ES-I3 (cell line): ENCODE data around the gene PDE1A.
"Not testable (repeated sequence)": the region's sequence is repeated elsewhere in the genome, so short reads cannot be mapped to it uniquely, and the experiment has no call there.

Experiments
- H3K36me3 ChIP-seq: 2 replicates; pipeline ENCODE4 v1.6.1; 2013; ENCODE audit warnings: mild to moderate bottlenecking, low read length, control low read depth, moderate library complexity; ENCODE audit not compliant: insufficient read depth
- H3K4me1 ChIP-seq: 2 replicates; pipeline ENCODE4 v1.6.1; 2013; ENCODE audit warnings: mild to moderate bottlenecking, control low read depth, low read length; ENCODE audit not compliant: insufficient read depth
- H3K9ac ChIP-seq: 2 replicates; pipeline ENCODE4 v1.6.1; 2013; ENCODE audit warnings: low read depth, mild to moderate bottlenecking, low read length, moderate library complexity
- H3K9me3 ChIP-seq: 2 replicates; pipeline ENCODE4 v1.6.1; 2013; ENCODE audit warnings: mild to moderate bottlenecking, low read length, moderate library complexity; ENCODE audit not compliant: control insufficient read depth, insufficient read depth

The PDE1A gene

DNA sequence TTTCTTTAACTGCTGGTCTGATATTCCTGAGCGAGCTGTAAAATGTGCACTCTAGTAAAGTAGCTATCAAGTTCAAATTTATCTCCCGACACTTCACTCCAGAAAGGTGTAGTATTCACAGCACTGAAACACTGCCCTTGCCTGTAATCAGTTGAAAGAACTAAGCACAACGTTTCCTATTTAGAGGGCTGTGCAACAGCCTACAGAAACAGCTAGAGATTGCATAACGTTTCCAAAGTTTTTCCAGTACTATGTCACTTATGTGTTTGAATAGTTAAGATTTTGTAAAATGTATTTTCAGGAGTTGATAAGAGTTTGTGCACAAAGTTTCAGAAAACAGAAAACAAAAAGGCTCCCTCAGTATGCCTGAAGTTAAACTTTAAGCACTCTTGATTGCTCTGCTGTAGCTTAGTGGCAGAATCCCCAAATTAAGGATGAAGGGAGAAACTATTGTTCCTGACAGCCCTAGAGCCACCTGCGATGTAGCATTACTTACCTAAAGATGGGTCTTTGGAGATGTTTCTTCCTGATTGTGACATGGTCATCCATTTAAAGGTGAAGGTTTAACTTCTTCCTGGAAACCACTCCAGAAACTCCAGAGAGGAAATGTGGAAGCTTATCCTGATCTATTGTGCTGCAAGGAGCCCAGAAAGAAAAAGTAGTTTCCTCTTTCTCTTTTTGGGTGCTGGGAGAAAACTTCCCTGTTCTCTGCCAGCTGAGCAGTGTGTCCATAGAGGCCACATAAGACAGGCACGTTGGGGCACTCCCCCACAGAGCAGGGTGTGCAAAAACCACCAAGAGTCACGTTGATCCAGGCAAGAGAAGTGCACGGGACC, 536 bp downstream of the PDE1A start:
- Histone ChIP-seq H3K9ac (no peak overlapping the region), H3K9me3 (no peaks in the 10 kb centered on the region; the same call in 1 of the 2 replicates), H3K36me3 (no peaks in the 10 kb centered on the region), H3K4me1 (no peaks in the 10 kb centered on the region)

- H3K36me3 ChIP-seq, result no peaks in the 10 kb centered on the region
- no peaks in the 10 kb centered on the region for H3K4me1 ChIP-seq
- H3K9ac ChIP-seq, result no peak overlapping the region
- H3K9me3 ChIP-seq, result no peaks in the 10 kb centered on the region
These were observed 4.0 kb downstream of the PDE1A start for GRCh38 chr2:182422864-182423263.

DNA sequence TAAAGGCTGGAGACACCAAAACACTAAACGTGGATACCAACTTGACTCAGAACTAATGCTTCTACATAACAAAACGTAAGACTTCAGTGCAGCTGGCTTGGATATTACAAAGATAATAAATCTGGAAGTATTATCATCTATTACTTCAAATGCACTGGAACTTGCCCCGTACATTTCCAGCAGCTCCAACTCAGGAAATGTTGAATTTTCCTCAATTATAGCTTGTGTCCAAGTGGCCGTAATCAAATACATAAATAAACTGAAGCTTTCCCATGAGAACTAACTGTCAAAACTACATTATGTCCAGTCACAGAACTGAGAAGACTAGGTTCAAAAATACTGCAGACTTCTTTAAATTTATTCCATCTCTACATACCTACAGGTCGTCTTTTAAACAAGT, 6.2 kb downstream of the PDE1A start:
- Histone ChIP-seq H3K9ac (no peak overlapping the region), H3K4me1 (no peaks in the 10 kb centered on the region), H3K36me3 (no peaks in the 10 kb centered on the region), H3K9me3 (no peaks in the 10 kb centered on the region)

DNA sequence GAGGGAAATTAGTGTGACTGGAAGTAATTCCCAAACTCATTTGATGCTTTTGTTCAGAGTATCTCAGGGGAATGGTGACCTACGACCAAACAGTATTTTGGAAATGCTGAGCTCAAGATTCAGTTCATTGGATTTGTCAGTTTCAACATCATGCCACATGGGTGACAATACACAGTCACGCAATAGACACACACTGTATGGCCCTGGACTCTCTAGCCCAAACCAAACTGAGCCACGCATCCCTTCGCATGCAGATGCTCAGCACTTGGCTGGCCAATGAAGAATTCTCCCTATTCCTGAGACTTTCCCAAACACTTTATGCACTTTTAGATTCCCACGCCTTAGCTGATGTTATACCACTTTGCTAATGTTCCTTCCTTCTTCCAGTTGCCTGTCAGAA, 10.0 kb downstream of the PDE1A start:
- Histone ChIP-seq H3K4me1 (no peaks in the 10 kb centered on the region), H3K36me3 (no peaks in the 10 kb centered on the region), H3K9me3 (no peaks in the 10 kb centered on the region), H3K9ac (no peak overlapping the region)

DNA sequence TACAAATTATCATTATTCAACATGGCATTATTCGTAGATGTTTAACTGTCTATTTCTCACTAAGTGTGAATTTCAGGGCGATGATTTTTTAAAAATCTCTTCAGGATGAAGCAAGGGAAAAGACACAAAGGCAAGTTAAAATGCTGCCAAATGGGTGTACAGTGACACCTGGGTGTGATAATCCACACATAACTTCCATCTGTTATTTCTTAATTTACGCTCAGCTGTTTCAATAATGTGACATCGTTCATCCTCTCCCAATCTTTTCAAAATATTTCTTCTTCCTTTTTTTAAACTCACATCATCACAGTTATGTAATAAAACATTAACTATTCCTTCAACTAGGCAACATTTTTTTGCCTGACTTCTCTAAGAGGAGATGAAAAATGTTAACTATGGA, 10.6 kb downstream of the PDE1A start:
- H3K9ac ChIP-seq, result no peak overlapping the region
- no peaks in the 10 kb centered on the region for H3K4me1 ChIP-seq
- H3K9me3 ChIP-seq, result no peaks in the 10 kb centered on the region
- no peaks in the 10 kb centered on the region for H3K36me3 ChIP-seq

- Histone ChIP-seq H3K36me3 (no peaks in the 10 kb centered on the region), H3K4me1 (no peaks in the 10 kb centered on the region), H3K9me3 (no peaks in the 10 kb centered on the region), H3K9ac (no peak overlapping the region)
These were observed 11.1 kb downstream of the PDE1A start for GRCh38 chr2:182415771-182416170.

DNA sequence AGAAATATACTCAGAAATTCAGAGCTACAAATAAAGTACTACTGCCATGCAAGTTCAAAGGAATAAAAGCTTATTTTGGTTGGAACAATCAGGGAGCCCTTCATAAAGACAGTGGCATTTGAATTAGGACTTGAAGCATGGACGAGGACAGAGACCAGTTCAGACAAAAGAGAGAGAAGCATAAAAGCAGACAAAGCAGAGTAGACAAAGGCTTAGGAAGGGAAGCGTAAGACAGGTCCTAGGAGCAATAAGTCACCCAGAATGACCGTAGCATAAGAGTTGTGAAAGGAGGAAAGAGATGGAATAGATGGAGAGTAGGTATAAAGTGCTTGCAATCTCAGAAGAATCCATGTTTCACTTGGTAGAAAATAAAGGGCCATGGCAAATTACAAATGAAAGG, 14.0 kb downstream of the PDE1A start:
- H3K4me1 ChIP-seq, result no peaks in the 10 kb centered on the region
- H3K9me3 ChIP-seq, result no peaks in the 10 kb centered on the region
- no peaks in the 10 kb centered on the region for H3K36me3 ChIP-seq
- H3K9ac ChIP-seq, result no peak overlapping the region

- H3K9me3 ChIP-seq, result no peaks in the 10 kb centered on the region
- H3K4me1 ChIP-seq, result no peaks in the 10 kb centered on the region
- H3K36me3 ChIP-seq, result no peaks in the 10 kb centered on the region
- H3K9ac ChIP-seq, result no peak overlapping the region
These were observed 16.7 kb downstream of the PDE1A start for GRCh38 chr2:182410120-182410519.

GRCh38 chr2:182406221-182406620, 20.6 kb downstream of the PDE1A start:
- Histone ChIP-seq H3K9me3 (no peaks in the 10 kb centered on the region), H3K36me3 (no peaks in the 10 kb centered on the region), H3K4me1 (no peaks in the 10 kb centered on the region), H3K9ac (no peak overlapping the region)

DNA sequence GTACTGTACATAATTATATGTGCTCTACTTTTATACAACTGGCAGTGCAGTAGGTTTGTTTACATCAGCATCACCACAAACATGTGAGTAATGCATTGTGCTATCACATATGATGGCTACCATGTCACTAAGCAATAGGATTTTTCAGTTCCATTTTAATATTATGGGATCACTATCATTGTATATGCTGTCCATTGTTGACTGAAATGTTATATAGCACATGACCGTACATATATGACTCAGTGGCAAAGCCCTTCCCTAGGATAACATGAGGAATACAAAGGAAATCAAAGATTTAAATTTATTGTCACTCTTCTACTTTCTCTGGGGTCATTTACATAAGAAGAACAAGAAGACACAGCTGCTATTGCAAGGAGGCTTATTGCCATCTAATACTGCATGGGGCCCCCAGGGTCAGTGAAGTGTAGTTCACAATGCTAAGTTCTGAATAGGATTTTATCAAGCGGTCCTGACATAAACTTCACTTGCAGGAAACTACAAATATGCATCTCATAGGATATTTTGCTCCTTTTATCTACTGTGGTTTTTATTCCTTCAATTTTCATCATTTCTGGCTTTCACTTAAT, 21.8 kb downstream of the PDE1A start:
- Histone ChIP-seq H3K4me1 (no peaks in the 10 kb centered on the region), H3K9ac (no peak overlapping the region), H3K9me3 (no peaks in the 10 kb centered on the region), H3K36me3 (no peaks in the 10 kb centered on the region)

- no peaks in the 10 kb centered on the region for H3K36me3 ChIP-seq
- no peaks in the 10 kb centered on the region for H3K4me1 ChIP-seq
- no peaks in the 10 kb centered on the region for H3K9me3 ChIP-seq
- H3K9ac ChIP-seq, result no peak overlapping the region
These were observed 22.7 kb downstream of the PDE1A start for GRCh38 chr2:182404092-182404491.

DNA sequence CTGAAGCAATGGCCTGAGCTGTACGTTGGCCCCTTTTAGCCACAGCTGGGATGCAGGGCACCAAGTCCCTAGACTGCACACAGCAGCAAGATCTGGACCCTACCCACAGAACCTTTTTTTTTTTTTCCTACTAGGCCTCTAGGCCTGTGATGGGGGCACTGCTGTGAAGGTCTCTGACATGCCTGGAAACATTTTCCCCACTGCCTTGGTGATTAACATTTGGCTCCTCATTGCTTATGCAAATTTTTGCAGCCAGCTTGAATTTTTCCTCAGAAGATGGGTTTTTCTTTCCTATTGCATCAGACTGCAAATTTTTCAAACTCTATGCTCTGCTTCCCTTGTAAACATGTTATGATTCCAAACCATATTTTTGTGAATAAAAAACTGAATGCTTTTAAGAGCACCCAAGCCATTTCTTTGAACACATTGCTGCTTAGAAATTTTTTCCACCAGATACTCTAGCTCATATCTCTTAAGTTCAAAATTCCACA, 33.5 kb downstream of the PDE1A start:
- H3K9me3 ChIP-seq, result no peaks in the 10 kb centered on the region
- no peak overlapping the region for H3K9ac ChIP-seq
- H3K4me1 ChIP-seq, result no peaks in the 10 kb centered on the region
- no peaks in the 10 kb centered on the region for H3K36me3 ChIP-seq

GRCh38 chr2:182391443-182391842, 35.4 kb downstream of the PDE1A start:
- Histone ChIP-seq H3K36me3 (no peaks in the 10 kb centered on the region), H3K4me1 (no peaks in the 10 kb centered on the region), H3K9ac (no peak overlapping the region), H3K9me3 (no peaks in the 10 kb centered on the region)

- not testable (repeated sequence) for H3K9ac ChIP-seq, H3K36me3 ChIP-seq, H3K9me3 ChIP-seq, H3K4me1 ChIP-seq
These were observed 40.5 kb downstream of the PDE1A start for GRCh38 chr2:182386267-182386880.

- no peak overlapping the region for H3K9ac ChIP-seq
- no peaks in the 10 kb centered on the region for H3K4me1 ChIP-seq
- no peaks in the 10 kb centered on the region for H3K36me3 ChIP-seq
These were observed 42.0 kb downstream of the PDE1A start for GRCh38 chr2:182384860-182385259.

More at GRCh38 chr2:182384860-182385259, 42.0 kb downstream of the PDE1A start:
- H3K9me3 ChIP-seq, result peaks cover 4% of the 10 kb centered on the region; the same call in 1 of the 2 replicates
